H1 (cell line): ENCODE results near the gene CRYGA. TPM values are rescaled to one million over a fixed set of nuclear protein-coding genes. Genes with fewer than 3 reads are reported as not detected.

ENCODE experiments used
- CTCF ChIA-PET: fragments of 300-600 bp; sonication (Branson Sonifier 250); formaldehyde crosslinking; loops from one replicate; lab custom pipeline; 2021; ENCODE audit not compliant: partially characterized antibody; lab: Charles Lee
- POLR2A ChIA-PET: fragments of 300-600 bp; sonication (Branson Sonifier 250); formaldehyde crosslinking; loops from one replicate; lab custom pipeline; 2021; ENCODE audit warnings: inconsistent platforms; ENCODE audit not compliant: partially characterized antibody; lab: Charles Lee
- DNase-seq, 2 experiments: peaks; one replicate each; pipeline versions ENCODE4 v3.0.0 to v3.0.0-alpha.2; 2010 to 2022; ENCODE audit warnings: low spot score in 2 of 2, low read depth in 1 of 2, mixed read lengths in 1 of 2
- FAIRE-seq: peaks from 2 replicates; lab custom pipeline; 2011; peaks lifted over from hg19 to GRCh38; lab: Jason Lieb, UNC
- H2AFZ ChIP-seq: 2 replicates; pipeline ENCODE4 v1.8.1; 2012; ENCODE audit warnings: low read length, inconsistent platforms
- H2AK5ac ChIP-seq: 2 replicates; pipeline ENCODE4 v1.6.1; 2013; ENCODE audit warnings: low read depth, low read length
- H2BK120ac ChIP-seq: replicated peaks from 2 replicates; pipeline ENCODE3; 2013; ENCODE audit warnings: low read depth, low read length, inconsistent platforms
- H2BK12ac ChIP-seq: 2 replicates; pipeline ENCODE4 v1.6.1; 2013; ENCODE audit warnings: low read depth, low read length
- H2BK15ac ChIP-seq: 2 replicates; pipeline ENCODE4 v1.6.1; 2013; ENCODE audit warnings: low read length
- H2BK20ac ChIP-seq: 2 replicates; pipeline ENCODE4 v1.6.1; 2013; ENCODE audit warnings: low read length
- H2BK5ac ChIP-seq: 2 replicates; pipeline ENCODE4 v1.6.1; 2013; ENCODE audit warnings: low read depth, low read length
- H3K14ac ChIP-seq: 2 replicates; pipeline ENCODE4 v1.6.1; 2013; ENCODE audit warnings: inconsistent platforms; ENCODE audit not compliant: insufficient read length
- H3K18ac ChIP-seq: 2 replicates; pipeline ENCODE4 v1.6.1; 2013; ENCODE audit warnings: low read length; ENCODE audit errors: extremely low read depth
- H3K23ac ChIP-seq: 2 replicates; pipeline ENCODE4 v1.6.1; 2013; ENCODE audit warnings: inconsistent platforms; ENCODE audit not compliant: insufficient read length
- H3K23me2 ChIP-seq: 2 replicates; pipeline ENCODE4 v1.6.1; 2013; ENCODE audit warnings: low read depth, low read length
- H3K27ac ChIP-seq: 2 replicates; pipeline ENCODE4 v1.6.1; 2011; ENCODE audit warnings: low read depth, low read length, inconsistent platforms
- H3K27me3 ChIP-seq, 4 experiments: replicated peaks in 1 of 4; 1 replicate in 1 of 4; 2 replicates in 3 of 4; pipeline versions ENCODE4 v1.6.1 to v1.8.1; 2011 to 2013; ENCODE audit warnings: low read length in 3 of 4, mild to moderate bottlenecking in 3 of 4, inconsistent platforms in 2 of 4, mixed read lengths in 2 of 4, moderate library complexity in 1 of 4; ENCODE audit not compliant: control insufficient read depth in 3 of 4, insufficient read depth in 3 of 4; ENCODE audit errors: extremely low read depth in 1 of 4
- H3K36me3 ChIP-seq, 4 experiments: 2 replicates each; pipeline versions ENCODE4 v1.6.1 to v1.8.1; 2011 to 2013; ENCODE audit warnings: mild to moderate bottlenecking in 4 of 4, low read length in 3 of 4, moderate library complexity in 2 of 4, control low read depth in 1 of 4, inconsistent platforms in 1 of 4; ENCODE audit not compliant: insufficient read depth in 4 of 4, control insufficient read depth in 2 of 4
- H3K4ac ChIP-seq: replicated peaks from 2 replicates; pipeline ENCODE3; 2013; ENCODE audit warnings: low read length, low read depth, mixed read lengths, inconsistent platforms; ENCODE audit not compliant: insufficient read length
- H3K4me1 ChIP-seq, 4 experiments: replicated peaks in 1 of 4; 1 replicate in 1 of 4; 2 replicates in 3 of 4; pipeline versions ENCODE4 v1.6.1 to v1.8.1; 2011 to 2013; ENCODE audit warnings: low read length in 3 of 4, inconsistent platforms in 2 of 4, mixed read lengths in 1 of 4; ENCODE audit not compliant: insufficient read depth in 4 of 4, control insufficient read depth in 3 of 4
- H3K4me2 ChIP-seq, 2 experiments: 2 replicates each; pipeline versions ENCODE4 v1.6.1 to v1.8.1; 2011 to 2013; ENCODE audit warnings: low read depth in 2 of 2, low read length in 2 of 2, control low read depth in 1 of 2, inconsistent platforms in 1 of 2, mild to moderate bottlenecking in 1 of 2; ENCODE audit not compliant: insufficient read depth in 1 of 2
- H3K4me3 ChIP-seq, 4 experiments: fragments of 200-600, 300-600 bp in 1 of 4; sonication (generic), shearing (Covaris generic), sonication (Bioruptor Twin) in 1 of 4; 2 replicates each; pipeline versions ENCODE4 v1.5.1 to v1.8.1; 2011 to 2016; ENCODE audit warnings: low read length in 4 of 4, low read depth in 3 of 4, control low read depth in 2 of 4, inconsistent platforms in 2 of 4, mild to moderate bottlenecking in 2 of 4, mixed read lengths in 1 of 4, moderate library complexity in 1 of 4; ENCODE audit not compliant: insufficient read depth in 2 of 4; ENCODE audit errors: extremely low read depth in 1 of 4
- H3K56ac ChIP-seq: replicated peaks from 2 replicates; pipeline ENCODE3; 2013; ENCODE audit warnings: low read depth, mild to moderate bottlenecking, mixed read lengths, low read length, inconsistent platforms; ENCODE audit not compliant: insufficient read length
- H3K79me1 ChIP-seq: 2 replicates; pipeline ENCODE4 v1.6.1; 2013; ENCODE audit warnings: low read depth, low read length, control low read depth
- H3K79me2 ChIP-seq, 2 experiments: 2 replicates each; pipeline versions ENCODE4 v1.6.1 to v1.8.1; 2012 to 2013; ENCODE audit warnings: low read length in 2 of 2, mild to moderate bottlenecking in 2 of 2, inconsistent platforms in 1 of 2; ENCODE audit not compliant: insufficient read depth in 2 of 2, control insufficient read depth in 1 of 2
- H3K9ac ChIP-seq, 4 experiments: replicated peaks in 1 of 4; 1 replicate in 1 of 4; 2 replicates in 3 of 4; pipeline versions ENCODE4 v1.6.1 to v1.8.1; 2011 to 2013; ENCODE audit warnings: low read depth in 3 of 4, low read length in 3 of 4, control low read depth in 2 of 4, mild to moderate bottlenecking in 2 of 4, moderate library complexity in 2 of 4, inconsistent platforms in 1 of 4; ENCODE audit errors: extremely low read depth in 1 of 4
- H3K9me3 ChIP-seq, 2 experiments: 2 replicates each; pipeline versions ENCODE4 v1.6.1 to v1.8.1; 2012 to 2013; ENCODE audit warnings: mild to moderate bottlenecking in 2 of 2, moderate library complexity in 2 of 2, control low read depth in 1 of 2, inconsistent platforms in 1 of 2, low read depth in 1 of 2, low read length in 1 of 2, mixed read lengths in 1 of 2; ENCODE audit not compliant: insufficient read depth in 2 of 2
- H4K20me1 ChIP-seq, 2 experiments: replicated peaks in 1 of 2; 2 replicates each; pipeline versions ENCODE3 to v1.8.1; 2011 to 2013; ENCODE audit warnings: inconsistent platforms in 2 of 2, low read length in 2 of 2, mild to moderate bottlenecking in 1 of 2; ENCODE audit not compliant: insufficient read depth in 2 of 2, control insufficient read depth in 1 of 2
- H4K5ac ChIP-seq: 2 replicates; pipeline ENCODE4 v1.6.1; 2013; ENCODE audit warnings: low read length, low read depth, mixed read lengths, inconsistent platforms; ENCODE audit not compliant: insufficient read length
- H4K8ac ChIP-seq: 2 replicates; pipeline ENCODE4 v1.8.0; 2013; ENCODE audit warnings: mild to moderate bottlenecking, moderate library complexity, low read length, inconsistent platforms; ENCODE audit not compliant: insufficient read depth; ENCODE audit errors: extremely low read depth
- H4K91ac ChIP-seq: replicated peaks from 2 replicates; pipeline ENCODE3; 2013; ENCODE audit warnings: low read length, mixed read lengths, inconsistent platforms; ENCODE audit not compliant: insufficient read length
- CEBPB ChIP-seq: IDR thresholded peaks from 2 replicates; pipeline ENCODE4 v1.6.1; 2012; ENCODE audit warnings: low read depth, low read length
- CHD1 ChIP-seq: IDR thresholded peaks from 2 replicates; pipeline ENCODE4 v1.6.1; 2012; ENCODE audit warnings: low read depth, low read length, improper control_type of control experiment
- MAFK ChIP-seq: IDR thresholded peaks from 2 replicates; pipeline ENCODE4 v1.6.1; 2012; ENCODE audit warnings: low read depth, mild to moderate bottlenecking, improper control_type of control experiment, low read length
- WGBS, 2 experiments: shearing (Covaris generic) in 1 of 2; methylation state at CpG; one replicate each; pipeline versions ENCODE4 v1.1.6 to v1.1.7; 2013 to 2015; ENCODE audit warnings: low lambda C conversion rate in 2 of 2, mixed read lengths in 2 of 2, inconsistent platforms in 1 of 2, low coverage in 1 of 2, missing lambda C conversion rate in 1 of 2; ENCODE audit not compliant: insufficient replicate concordance in 2 of 2, insufficient coverage in 1 of 2, insufficient read length in 1 of 2; ENCODE audit errors: extremely low coverage in 1 of 2, missing lambda C conversion rate in 1 of 2; 5-methylcytosine and 5-hydroxymethylcytosine counted together
- polyA plus RNA-seq, 7 experiments: library from polyadenylated mRNA; depleted of rRNA in 3 of 7; stranded (reverse) in 5 of 7; unstranded in 2 of 7; fragments of >200 nt in 5 of 7; fragments of 200-250 nt in 2 of 7; gene quantifications; 1 replicate in 5 of 7; 2 replicates in 1 of 7; 4 replicates in 1 of 7; pipeline versions ENCODE4 v1.2.1 to v1.2.3, GENCODE V29; 2011 to 2013; ENCODE audit warnings: missing spikeins in 2 of 7, mixed read lengths in 2 of 7
- total RNA-seq: library from RNA; stranded (reverse); fragmentation: NEBNext Ultra II Directional; extraction: Animal tissue kit (Norgen Biotek cat#: 25700); gene quantifications from 2 replicates; pipeline ENCODE4 v1.2.1, GENCODE V29; 2021

The CRYGA gene
- total and polyA plus RNA-seq, 2 of the 8 experiments (the other 6 are each of a cell fraction or from before 2014, with no cell fraction given) = not detected

DNA sequence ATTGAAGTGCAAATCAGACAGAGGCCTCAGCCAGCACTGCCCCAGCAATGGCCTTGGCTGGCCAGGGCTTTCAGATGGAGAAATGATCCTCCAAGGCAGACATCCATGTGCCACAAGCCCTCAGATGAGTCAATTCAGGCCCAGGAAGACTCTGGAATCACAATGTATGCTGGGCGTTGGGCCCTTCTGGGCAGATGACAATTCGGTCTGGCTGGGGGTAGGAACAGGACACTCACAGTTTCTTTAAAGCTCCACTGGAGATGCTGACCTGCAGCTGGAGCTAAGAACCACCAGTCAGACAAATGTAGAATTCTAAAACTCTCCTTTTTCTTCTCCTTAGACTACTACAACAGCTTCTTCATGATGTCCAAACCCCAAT, 26.7 kb downstream of the CRYGA start:
- H4K8ac ChIP-seq = no peak overlapping the region
- no peak overlapping the region for H4K91ac ChIP-seq
- ChIA-PET CTCF (interaction anchor here (0.6 to 2.7 kb wide), 5 partner anchors 11 to 292 kb away, joined by 3 to 10 read pairs (median 3); no protein-coding TSS in a partner anchor), POLR2A (no interaction called here)
- H3K9ac ChIP-seq = no peak overlapping the region
- DNase-seq (no peak), FAIRE-seq (no peak)
- WGBS, 2 experiments = 89% methylated on average over 2 of the region's 2 CpGs; no CpG with 5 or more reads in 1 of the 2 experiments
- H3K23me2 ChIP-seq = no peaks in the 10 kb centered on the region
- no peaks in the 10 kb centered on the region for H3K4me1 ChIP-seq
- H4K20me1 ChIP-seq = no peaks in the 10 kb centered on the region
- no peak overlapping the region for H3K56ac ChIP-seq
- no peak overlapping the region for H2BK5ac ChIP-seq
- no peak overlapping the region for H2AK5ac ChIP-seq
- H4K5ac ChIP-seq = no peak overlapping the region
- H3K27ac ChIP-seq = no peak overlapping the region
- H2BK12ac ChIP-seq = no peak overlapping the region
- no peaks in the 10 kb centered on the region for H3K79me1 ChIP-seq
- H2BK120ac ChIP-seq = no peak overlapping the region
- H3K18ac ChIP-seq = no peak overlapping the region
- no peaks in the 10 kb centered on the region for H3K36me3 ChIP-seq
- no peaks in the 10 kb centered on the region; a peak in 1 of 4 replicates for H3K9me3 ChIP-seq
- H3K4me3 ChIP-seq = no peak overlapping the region
- H3K79me2 ChIP-seq = no peaks in the 10 kb centered on the region
- no peak overlapping the region for H3K4ac ChIP-seq
- no peak overlapping the region for H3K4me2 ChIP-seq
- no peaks in the 10 kb centered on the region for H3K27me3 ChIP-seq
- no peak overlapping the region for H2BK20ac ChIP-seq
- H2AFZ ChIP-seq = peak overlapping the region; percentile 58; the same call in 1 of the 2 replicates
- H2BK15ac ChIP-seq = no peak overlapping the region
- H3K14ac ChIP-seq = no peak overlapping the region
- no peak overlapping the region for H3K23ac ChIP-seq
- no peak for TF ChIP-seq CEBPB
- TF ChIP-seq MAFK = no peak
- no peak for TF ChIP-seq CHD1
